Fibroblast of upper back skin (primary cell): ENCODE results near the gene CAMTA1.

Source experiments
- DNase-seq: peaks from one replicate; pipeline ENCODE4 v3.0.0-alpha.2; 2013

The CAMTA1 gene

GRCh38 chr1:7010534-7011200, 225.4 kb downstream of the CAMTA1 start:
- DNase-seq: no peak

- DNase-seq: no peak
Measured at GRCh38 chr1:7011826-7012225, 226.6 kb downstream of the CAMTA1 start.

GRCh38 chr1:7012461-7012924, 227.2 kb downstream of the CAMTA1 start:
- DNase-seq: no peak

- no peak for DNase-seq
Measured at GRCh38 chr1:7013833-7014639, 228.8 kb downstream of the CAMTA1 start.

- DNase-seq: no peak
Measured at GRCh38 chr1:7014640-7014930, 229.3 kb downstream of the CAMTA1 start.

GRCh38 chr1:7015022-7015421, 229.8 kb downstream of the CAMTA1 start:
- no peak for DNase-seq

GRCh38 chr1:7018351-7018750, 233.1 kb downstream of the CAMTA1 start:
- DNase-seq: no peak

- DNase-seq: no peak
Measured at GRCh38 chr1:7018826-7019225, 233.6 kb downstream of the CAMTA1 start.

- DNase-seq: no peak
Measured at GRCh38 chr1:7019510-7019909, 234.3 kb downstream of the CAMTA1 start.

- DNase-seq: no peak
Measured at GRCh38 chr1:7022058-7022457, 236.8 kb downstream of the CAMTA1 start.

GRCh38 chr1:7025013-7025412, 239.8 kb downstream of the CAMTA1 start:
- no peak for DNase-seq

- DNase-seq: no peak
Measured at GRCh38 chr1:7026169-7026568, 240.9 kb downstream of the CAMTA1 start.

- DNase-seq: no peak
Measured at GRCh38 chr1:7032992-7033391, 247.7 kb downstream of the CAMTA1 start.

GRCh38 chr1:7036386-7036785, 251.1 kb downstream of the CAMTA1 start:
- no peak for DNase-seq

GRCh38 chr1:7039590-7040220, 254.5 kb downstream of the CAMTA1 start:
- DNase-seq: no peak

GRCh38 chr1:7040969-7041695, 255.9 kb downstream of the CAMTA1 start:
- DNase-seq: no peak

GRCh38 chr1:7042322-7043190, 257.3 kb downstream of the CAMTA1 start:
- peak; percentile 45 for DNase-seq

GRCh38 chr1:7043191-7043549, 257.9 kb downstream of the CAMTA1 start:
- no peak for DNase-seq

- DNase-seq: no peak
Measured at GRCh38 chr1:7043719-7044535, 258.7 kb downstream of the CAMTA1 start.

- DNase-seq: no peak
Measured at GRCh38 chr1:7045897-7046296, 260.6 kb downstream of the CAMTA1 start.

GRCh38 chr1:7046314-7046713, 261.1 kb downstream of the CAMTA1 start:
- DNase-seq: peak; percentile 88

GRCh38 chr1:7046891-7047290, 261.6 kb downstream of the CAMTA1 start:
- DNase-seq: no peak
